ENCODE measurements around the gene NLN. TPM values are rescaled to one million over a fixed set of nuclear protein-coding genes. Genes with fewer than 3 reads are reported as not detected.

Gene NLN
- total RNA-seq, 2 experiments from 2014 or later: 1.4 to 2.5 TPM

- Histone ChIP-seq H3K4me1 (ENCODE audit: insufficient read depth, low read length) (peaks cover 12% of the 10 kb centered on the region), H3K27me3 (ENCODE audit: control insufficient read depth in 1 of 2, insufficient read depth in 2 of 2, low read length in 2 of 2) (no peaks in the 10 kb centered on the region), H3K36me3 (ENCODE audit: insufficient read depth, low read length) (no peaks in the 10 kb centered on the region), H3K9me3 (ENCODE audit: control insufficient read depth in 1 of 2, insufficient read depth in 1 of 2, low read length in 2 of 2) (no peaks in the 10 kb centered on the region), H3K4me3 (ENCODE audit: low read length) (no peak overlapping the region), H3K27ac (ENCODE audit: low read depth in 1 of 2, low read length in 2 of 2) (no peak overlapping the region)
- Mint-ChIP-seq H3K4me3 (no peak overlapping the region), H3K27ac (no peak overlapping the region), H3K9me3 (no peaks in the 10 kb centered on the region), H3K4me1 (ENCODE audit: low read depth) (peaks cover 6% of the 10 kb centered on the region), H3K27me3 (no peaks in the 10 kb centered on the region), H3K36me3 (ENCODE audit: low read depth) (no peaks in the 10 kb centered on the region)
- ChIA-PET POLR2A (no interaction called here), CTCF (no interaction called here)
- intact Hi-C loops (cut with DNase I, micrococcal nuclease): no loop called here
- no peak for ATAC-seq (ENCODE audit: poor library complexity)
- no peak for DNase-seq
- no peak for TF ChIP-seq CTCF (IDR thresholded peaks at IDR 0.05)
Measured at GRCh38 chr5:65758546-65759144, 36.6 kb downstream of the NLN start.

GRCh38 chr5:65760504-65761275 lies 38.7 kb downstream of the NLN start:
- H3K4me1 ChIP-seq (ENCODE audit: insufficient read depth, low read length): peaks cover 12% of the 10 kb centered on the region
- no peaks in the 10 kb centered on the region for H3K27me3 Mint-ChIP-seq
- intact Hi-C loops (cut with DNase I, micrococcal nuclease): loop anchor here (1.0 to 10.0 kb wide), 8 partner anchors 166 to 997 kb away; partner anchors contain the start of gene ERBIN (in 1 of the 2)
- H3K27ac Mint-ChIP-seq: no peak overlapping the region
- H3K4me3 Mint-ChIP-seq: no peak overlapping the region
- peak; percentile 81 for TF ChIP-seq CTCF (IDR thresholded peaks at IDR 0.05)
- H3K27me3 ChIP-seq (ENCODE audit: control insufficient read depth in 1 of 2, insufficient read depth in 2 of 2, low read length in 2 of 2): no peaks in the 10 kb centered on the region
- H3K4me1 Mint-ChIP-seq (ENCODE audit: low read depth): peaks cover 6% of the 10 kb centered on the region
- H3K4me3 ChIP-seq (ENCODE audit: low read length): no peak overlapping the region
- no peaks in the 10 kb centered on the region for H3K36me3 Mint-ChIP-seq (ENCODE audit: low read depth)
- H3K36me3 ChIP-seq (ENCODE audit: insufficient read depth, low read length): no peaks in the 10 kb centered on the region
- DNase-seq (peak; percentile 31 to 85 (median 57)), ATAC-seq (ENCODE audit: poor library complexity) (peak; percentile 100)
- no peaks in the 10 kb centered on the region for H3K9me3 Mint-ChIP-seq
- ChIA-PET POLR2A (interaction anchor here (0.7 to 4.0 kb wide), 7 partner anchors 12 to 997 kb away, joined by 3 to 31 read pairs (median 3); partner anchors contain the start of genes CENPK, ERBIN, NLN and PPWD1), CTCF (interaction anchor here (1.1 to 1.8 kb wide), 4 partner anchors 10 to 296 kb away, joined by 3 to 4 read pairs (median 4); no protein-coding TSS in a partner anchor)
- no peaks in the 10 kb centered on the region for H3K9me3 ChIP-seq (ENCODE audit: control insufficient read depth in 1 of 2, insufficient read depth in 1 of 2, low read length in 2 of 2)
- H3K27ac ChIP-seq (ENCODE audit: low read depth in 1 of 2, low read length in 2 of 2): no peak overlapping the region

- DNase-seq (no peak), ATAC-seq (ENCODE audit: poor library complexity) (no peak)
- intact Hi-C loops (cut with DNase I, micrococcal nuclease): loop anchor here (2.0 to 10.0 kb wide), 6 partner anchors 255 to 543 kb away; no protein-coding TSS in a partner anchor
- Histone ChIP-seq H3K4me3 (ENCODE audit: low read length) (no peak overlapping the region), H3K36me3 (ENCODE audit: insufficient read depth, low read length) (no peaks in the 10 kb centered on the region), H3K9me3 (ENCODE audit: control insufficient read depth in 1 of 2, insufficient read depth in 1 of 2, low read length in 2 of 2) (no peaks in the 10 kb centered on the region), H3K27me3 (ENCODE audit: control insufficient read depth in 1 of 2, insufficient read depth in 2 of 2, low read length in 2 of 2) (no peaks in the 10 kb centered on the region), H3K4me1 (ENCODE audit: insufficient read depth, low read length) (peaks cover 12% of the 10 kb centered on the region), H3K27ac (ENCODE audit: low read depth in 1 of 2, low read length in 2 of 2) (no peak overlapping the region)
- POLR2A ChIA-PET: interaction anchor here (1.6 to 4.0 kb wide), 2 partner anchors 40 to 164 kb away, joined by 8 to 31 read pairs; partner anchors contain the start of genes ERBIN and NLN
- Mint-ChIP-seq H3K9me3 (no peaks in the 10 kb centered on the region), H3K4me1 (ENCODE audit: low read depth) (peaks cover 6% of the 10 kb centered on the region), H3K36me3 (ENCODE audit: low read depth) (no peaks in the 10 kb centered on the region), H3K27me3 (no peaks in the 10 kb centered on the region), H3K27ac (no peak overlapping the region), H3K4me3 (no peak overlapping the region)
- no peak for TF ChIP-seq CTCF (IDR thresholded peaks at IDR 0.05)
- CTCF ChIA-PET: interaction anchor here (0.5 to 1.8 kb wide), 3 partner anchors 9 to 942 kb away, joined by 3 to 4 read pairs (median 3); no protein-coding TSS in a partner anchor
Measured at GRCh38 chr5:65762234-65762633, 40.2 kb downstream of the NLN start.

Data from CD4-positive, alpha-beta T cell (primary cell).